GM12891 (cell line): ENCODE data around the gene SRI.

Experiments
- SPI1 ChIP-seq: IDR thresholded peaks from 2 replicates; pipeline ENCODE4 v1.6.1; 2011; ENCODE audit warnings: low read depth, low read length, control low read depth
- TAF1 ChIP-seq: IDR thresholded peaks from 2 replicates; pipeline ENCODE4 v1.6.1; 2011; ENCODE audit warnings: low read depth, low read length, control low read depth

DNA sequence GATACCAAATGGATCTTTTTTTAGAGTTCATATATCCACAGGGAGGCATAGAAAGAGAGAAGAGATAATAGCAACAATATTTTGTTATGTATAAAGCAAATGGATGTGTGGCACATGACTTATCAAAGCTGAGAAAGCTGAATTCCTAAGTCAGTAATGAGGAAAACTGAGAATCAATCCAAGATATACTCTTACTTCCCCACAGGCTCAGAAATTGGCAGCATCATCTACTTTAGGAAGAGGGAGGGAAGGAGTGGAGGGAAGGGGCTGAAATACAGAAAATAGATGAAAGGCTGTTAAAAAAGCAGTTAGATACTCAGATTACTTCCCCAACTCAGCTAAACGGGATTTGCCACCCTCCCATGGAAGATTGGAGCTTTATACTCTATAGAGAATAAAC, 63.5 kb downstream of the SRI start:
- TF ChIP-seq TAF1 (no peak), SPI1 (no peak)
